Myocyte (in vitro differentiated cells): ENCODE results near the gene CDPF1. TPM values are rescaled to one million over a fixed set of nuclear protein-coding genes. Genes with fewer than 3 reads are reported as not detected.

Experiments used
- total RNA-seq: library from RNA; depleted of rRNA; stranded (reverse); fragments of >200 nt; gene quantifications from 2 replicates; pipeline ENCODE4 v1.2.3, GENCODE V29; 2014

CDPF1 gene
- total RNA-seq, 1 donor from 2014 or later, result 21.3 TPM

Other genes with a start within 250 kb of the CDPF1 start
- gene PPARA, start 99.8 kb downstream of the CDPF1 start, total RNA-seq, result 17.5 and 26.3 TPM in 2 replicates
- gene PKDREJ, start 13.1 kb upstream of the CDPF1 start, total RNA-seq, result not detected in 2 replicates
- 31.5 and 38.9 TPM in 2 replicates for gene TTC38, start 17.7 kb upstream of the CDPF1 start, total RNA-seq
- gene GTSE1, start 46.6 kb upstream of the CDPF1 start, total RNA-seq, result 0.35 and 0.47 TPM in 2 replicates
- gene TRMU, start 85.4 kb upstream of the CDPF1 start, total RNA-seq, result 34.9 and 40.2 TPM in 2 replicates